Upper lobe of left lung (tissue), 6 donors: ENCODE results near the gene SUFU. TPM values are rescaled to one million over a fixed set of nuclear protein-coding genes. Genes with fewer than 3 reads are reported as not detected.

ENCODE experiments used
- ATAC-seq, 2 donors: fragments of 200-7000 bp; cut with Tn5 transposase; one replicate each; pipeline ENCODE4 v1.9.1; 2022; ENCODE audit warnings: mild to moderate bottlenecking in 2 of 2, moderate library complexity in 2 of 2; ENCODE audit not compliant: low FRiP score in 2 of 2
- DNase-seq, 2 donors: peaks; one replicate each; pipeline ENCODE4 v3.0.0-alpha.2; 2019 to 2020
- H3K27ac ChIP-seq, 4 donors: fragments of 200-600 bp; sonication (generic); one replicate each; pipeline ENCODE4 v1.5.1; 2016 to 2019
- H3K27me3 ChIP-seq, 4 donors: fragments of 200-600 bp; sonication (generic); one replicate each; pipeline ENCODE4 v1.5.1; 2017 to 2019
- H3K36me3 ChIP-seq, 4 donors: fragments of 200-600 bp; sonication (generic); one replicate each; pipeline ENCODE4 v1.5.1; 2016 to 2019
- H3K4me1 ChIP-seq, 4 donors: fragments of 200-600 bp; sonication (generic); one replicate each; pipeline ENCODE4 v1.5.1; 2018 to 2019
- H3K4me3 ChIP-seq, 4 donors: fragments of 200-600 bp; sonication (generic); one replicate each; pipeline ENCODE4 v1.5.1; 2017 to 2019; ENCODE audit warnings: mild to moderate bottlenecking in 2 of 4, moderate library complexity in 1 of 4
- H3K9me3 ChIP-seq, 4 donors: fragments of 200-600 bp; sonication (generic); one replicate each; pipeline ENCODE4 v1.5.1; 2018 to 2019
- CTCF ChIP-seq, 6 experiments: fragments of 450-650 bp in 4 of 6; fragments of 200-600 bp in 2 of 6; sonication (generic) in 2 of 6; IDR thresholded peaks; one replicate each; pipeline ENCODE4 v1.5.1; 2016 to 2019; ENCODE audit warnings: antibody characterized with exemption in 6 of 6
- EP300 ChIP-seq, 4 donors: sonication (generic); formaldehyde crosslinking; IDR thresholded peaks; one replicate each; pipeline ENCODE4 v1.5.1; 2017; ENCODE audit warnings: antibody characterized with exemption in 4 of 4, control low read depth in 2 of 4
- POLR2A ChIP-seq, 4 donors: fragments of 450-650 bp; IDR thresholded peaks; one replicate each; pipeline ENCODE4 v1.5.1; 2016 to 2017; ENCODE audit warnings: antibody characterized with exemption in 4 of 4, mild to moderate bottlenecking in 2 of 4
- POLR2AphosphoS5 ChIP-seq, 2 donors: sonication (generic); formaldehyde crosslinking; IDR thresholded peaks; one replicate each; pipeline ENCODE4 v1.5.1; 2017; ENCODE audit warnings: antibody characterized with exemption in 2 of 2
- WGBS, 2 donors: methylation state at CpG; one replicate each; pipeline ENCODE4 v1.1.5; 2017 to 2018; 5-methylcytosine and 5-hydroxymethylcytosine counted together
- total RNA-seq, 6 donors: library from RNA; depleted of rRNA in 4 of 6; stranded (reverse); fragments of >200 nt in 4 of 6; gene quantifications; one replicate each; pipeline versions ENCODE4 v1.1.0 to v1.2.1, GENCODE V29; 2016 to 2021
- donor health status: DM: no; HTN: no; CAD: no; lungs with moderate emphysema.
- donor health status: DM: no; HTN: yes; CAD: no; lungs with severe emphysema.

Gene SUFU
- total RNA-seq, 6 donors from 2014 or later = 4.1 to 15.7 (median 11.9) TPM

- Histone ChIP-seq H3K27ac (peak overlapping the region; percentile 19 to 82 (median 69)), H3K4me3 (no peak overlapping the region), H3K9me3 (no peaks in the 10 kb centered on the region), H3K4me1 (peaks cover 50 to 69% (median 67%) of the 10 kb centered on the region in 4 donors), H3K27me3 (no peaks in the 10 kb centered on the region), H3K36me3 (peaks cover 0 to 36% (median 5%) of the 10 kb centered on the region in 4 donors)
- no peak for TF ChIP-seq CTCF (IDR thresholded peaks at IDR 0.05)
- no peak for TF ChIP-seq EP300 (IDR thresholded peaks at IDR 0.05)
- TF ChIP-seq POLR2AphosphoS5 (IDR thresholded peaks at IDR 0.05) = no peak
- no peak for TF ChIP-seq POLR2A (IDR thresholded peaks at IDR 0.05)
- DNase-seq = no peak
- no peak for ATAC-seq
- WGBS, 2 donors = 82 to 92% methylated on average over 3 to 6 of the region's 6 CpGs
Measured at GRCh38 chr10:102600816-102601215, 97.0 kb downstream of the SUFU start.

DNA sequence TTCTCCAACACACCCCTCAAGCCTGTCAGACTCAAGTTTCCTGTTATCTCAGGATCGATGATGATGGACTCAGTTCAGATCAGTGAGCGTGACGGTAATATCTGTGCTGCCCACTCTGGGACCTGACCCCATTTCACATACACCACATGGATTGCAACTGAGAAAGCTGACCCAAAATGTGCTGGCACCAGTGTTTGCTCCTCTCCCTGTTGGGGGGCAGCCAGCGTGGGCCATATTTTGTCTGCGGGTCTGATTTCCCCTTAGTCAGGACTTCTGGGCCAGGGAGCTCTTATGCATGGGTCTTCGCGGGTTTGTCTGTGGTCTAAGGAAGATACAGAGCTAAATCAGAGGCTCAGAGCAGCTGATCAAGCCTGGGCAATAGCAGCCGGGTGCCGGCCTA is 97.9 kb downstream of the SUFU start:
- Histone ChIP-seq H3K27ac (peak overlapping the region; percentile 37 to 82 (median 64)), H3K4me3 (no peak overlapping the region), H3K4me1 (peaks cover 42 to 61% (median 59%) of the 10 kb centered on the region in 4 donors), H3K9me3 (no peaks in the 10 kb centered on the region), H3K36me3 (peaks cover 0 to 36% (median 5%) of the 10 kb centered on the region in 4 donors), H3K27me3 (no peaks in the 10 kb centered on the region)
- 82 to 89% methylated on average over 6 to 9 of the region's 9 CpGs for WGBS, 2 donors
- DNase-seq (no peak), ATAC-seq (no peak)
- no peak for TF ChIP-seq CTCF (IDR thresholded peaks at IDR 0.05)

DNA sequence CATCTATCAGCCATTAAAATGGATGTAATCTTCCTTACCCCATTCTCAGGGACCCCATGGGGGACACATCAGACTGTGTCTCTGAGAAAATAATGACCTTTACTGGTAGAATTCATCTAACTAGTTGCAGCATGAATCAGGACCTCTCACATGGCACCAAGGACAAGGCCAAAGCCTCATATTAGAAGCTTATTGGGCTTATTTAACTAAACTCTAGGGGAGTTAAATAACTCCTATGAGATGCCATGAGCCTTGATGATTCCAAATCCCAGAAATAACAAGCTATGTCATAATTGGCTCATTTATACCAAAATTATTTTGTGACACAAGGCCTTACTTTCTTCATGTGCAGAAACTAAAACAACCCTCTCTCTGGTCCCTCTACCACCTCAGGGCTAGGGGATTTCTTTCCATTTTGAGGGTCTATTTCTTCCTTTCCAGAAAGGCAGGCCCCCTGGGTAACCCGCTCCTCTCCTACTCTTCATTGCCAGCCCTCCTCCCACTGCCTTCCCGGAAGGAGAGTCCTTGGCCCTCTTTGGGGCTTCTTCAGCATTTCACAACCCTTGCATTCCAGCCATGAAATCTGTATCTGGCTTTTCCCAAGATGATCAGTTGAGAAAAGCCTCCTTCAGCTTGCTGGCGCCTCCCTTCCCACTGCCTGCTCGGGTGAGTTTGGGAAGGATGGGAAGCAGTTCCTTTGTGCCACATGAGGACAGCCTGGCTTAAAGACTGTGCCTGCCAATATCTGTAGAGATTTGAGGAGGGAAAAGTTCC is 98.7 kb downstream of the SUFU start:
- peaks cover 0 to 29% (median 5%) of the 10 kb centered on the region in 4 donors for H3K36me3 ChIP-seq
- DNase-seq (no peak), ATAC-seq (peak in 1 of 2 donors; percentile 75)
- no peak overlapping the region for H3K4me3 ChIP-seq
- no peaks in the 10 kb centered on the region for H3K27me3 ChIP-seq
- H3K9me3 ChIP-seq = no peaks in the 10 kb centered on the region
- peaks cover 35 to 55% (median 52%) of the 10 kb centered on the region in 4 donors for H3K4me1 ChIP-seq
- peak overlapping the region; percentile 37 to 82 (median 64) for H3K27ac ChIP-seq
- no peak for TF ChIP-seq POLR2A (IDR thresholded peaks at IDR 0.05)
- TF ChIP-seq POLR2AphosphoS5 (IDR thresholded peaks at IDR 0.05) = peak in 1 of 2 donors; percentile 25
- TF ChIP-seq EP300 (IDR thresholded peaks at IDR 0.05) = no peak
- TF ChIP-seq CTCF (IDR thresholded peaks at IDR 0.05) = no peak
- WGBS, 2 donors = 72 to 78% methylated on average over 4 of the region's 4 CpGs

DNA sequence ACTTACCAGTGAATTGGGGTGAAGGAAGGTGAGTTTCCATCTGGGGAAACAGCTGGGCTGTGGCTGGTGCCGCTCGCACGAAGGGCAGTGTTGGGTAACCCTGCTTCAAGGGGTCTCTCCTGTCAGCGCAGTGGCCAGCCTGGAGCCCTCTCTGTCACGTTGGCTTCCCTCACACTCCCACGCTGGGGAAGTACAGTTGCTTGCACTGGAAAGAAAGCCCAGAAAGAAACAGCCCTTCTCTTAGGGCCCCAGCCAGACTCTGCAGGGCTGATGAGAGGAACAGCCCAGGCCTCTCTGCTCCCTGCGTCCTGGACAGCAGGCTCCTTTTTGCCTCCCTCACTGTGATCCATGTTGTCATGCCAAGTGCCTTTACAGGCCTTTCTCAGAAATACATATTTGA is 100.2 kb downstream of the SUFU start:
- TF ChIP-seq POLR2AphosphoS5 (IDR thresholded peaks at IDR 0.05) (peak in 1 of 2 donors; percentile 31), POLR2A (IDR thresholded peaks at IDR 0.05) (no peak)
- H3K4me1 ChIP-seq = peaks cover 20 to 43% (median 38%) of the 10 kb centered on the region in 4 donors
- H3K27ac ChIP-seq = peak overlapping the region in 2 of 4 donors; percentile 7 to 50
- 79 to 89% methylated on average over 7 of the region's 7 CpGs for WGBS, 2 donors
- peaks cover 0 to 21% (median 2%) of the 10 kb centered on the region in 4 donors for H3K36me3 ChIP-seq
- H3K9me3 ChIP-seq = no peaks in the 10 kb centered on the region
- no peak overlapping the region for H3K4me3 ChIP-seq
- ATAC-seq (peak in 1 of 2 donors; percentile 25), DNase-seq (no peak)
- no peaks in the 10 kb centered on the region for H3K27me3 ChIP-seq

GRCh38 chr10:102604439-102604841 is 100.7 kb downstream of the SUFU start:
- Histone ChIP-seq H3K27me3 (no peaks in the 10 kb centered on the region), H3K4me1 (peaks cover 16 to 38% (median 33%) of the 10 kb centered on the region in 4 donors), H3K36me3 (peaks cover 0 to 17% (median 1%) of the 10 kb centered on the region in 4 donors), H3K9me3 (no peaks in the 10 kb centered on the region), H3K4me3 (no peak overlapping the region), H3K27ac (peak overlapping the region in 2 of 4 donors; percentile 7 to 50)
- TF ChIP-seq EP300 (IDR thresholded peaks at IDR 0.05) = no peak
- peak in 1 of 2 donors; percentile 41 for TF ChIP-seq POLR2AphosphoS5 (IDR thresholded peaks at IDR 0.05)
- TF ChIP-seq CTCF (IDR thresholded peaks at IDR 0.05) = no peak
- no peak for TF ChIP-seq POLR2A (IDR thresholded peaks at IDR 0.05)
- ATAC-seq (peak in 1 of 2 donors; percentile 49), DNase-seq (no peak)
- WGBS, 2 donors = 45 to 59% methylated on average over 6 of the region's 6 CpGs
